A549 (cell line): Measurements from ENCODE around the gene RHOT2. TPM values are rescaled to one million over a fixed set of nuclear protein-coding genes. Genes with fewer than 3 reads are reported as not detected.

ENCODE experiments used
- ATAC-seq, 2 experiments: fragments of 200-7000 bp in 1 of 2; fragments of >200 bp in 1 of 2; cut with Nextera tagmentation in 1 of 2; cut with Tn5 transposase in 1 of 2; 3 replicates each; pipeline versions ENCODE4 v1.8.0 to v1.9.1; 2018 to 2020; ENCODE audit warnings: mild to moderate bottlenecking in 1 of 2, moderate library complexity in 1 of 2
- CTCF ChIA-PET: fragments of 300-600 bp; sonication (Branson Sonifier 250); formaldehyde crosslinking; extraction: SDS; loops from one replicate; lab custom pipeline; 2021; ENCODE audit warnings: antibody characterized with exemption, inconsistent platforms; lab: Yijun Ruan, JAX
- POLR2A ChIA-PET: fragments of 350-600 bp; formaldehyde crosslinking; extraction: SDS; loops from one replicate; lab custom pipeline; 2021; ENCODE audit warnings: antibody characterized with exemption, inconsistent platforms; lab: Yijun Ruan, JAX
- DNase-seq, 2 experiments: peaks; one replicate each; pipeline versions ENCODE4 v3.0.0 to v3.0.0-alpha.2; 2011 to 2016; ENCODE audit warnings: low read depth in 1 of 2, low spot score in 1 of 2
- FAIRE-seq: peaks from 2 replicates; lab custom pipeline; 2011; peaks lifted over from hg19 to GRCh38; lab: Jason Lieb, UNC
- H3K27ac ChIP-seq, 2 experiments: fragments of >200 bp; sonication (Bioruptor Twin); formaldehyde crosslinking; 3 replicates each; pipeline ENCODE4 v1.5.1; 2016 to 2017
- H3K4me1 ChIP-seq: fragments of >200 bp; sonication (Bioruptor Twin); formaldehyde crosslinking; 3 replicates; pipeline ENCODE4 v1.6.1; 2016
- H3K4me2 ChIP-seq: fragments of >200 bp; sonication (Bioruptor Twin); formaldehyde crosslinking; 3 replicates; pipeline ENCODE4 v1.6.1; 2016
- H3K4me3 ChIP-seq: fragments of >200 bp; sonication (Bioruptor Twin); formaldehyde crosslinking; 3 replicates; pipeline ENCODE4 v1.5.1; 2016
- H3K9me3 ChIP-seq: fragments of >200 bp; sonication (Bioruptor Twin); formaldehyde crosslinking; 3 replicates; pipeline ENCODE4 v1.6.1; 2016
- BHLHE40 ChIP-seq: IDR thresholded peaks from 2 replicates; pipeline ENCODE4 v1.6.1; 2012; ENCODE audit warnings: low read depth, low read length, inconsistent platforms
- ESRRA ChIP-seq: fragments of 150-350 bp; IDR thresholded peaks from 2 replicates; pipeline ENCODE4 v1.6.1; 2014; ENCODE audit warnings: mild to moderate bottlenecking, low read length, borderline replicate concordance
- FOSL2 ChIP-seq, 2 experiments: fragments of 450-650 bp in 1 of 2; fragments of >200 bp in 1 of 2; sonication (Bioruptor Twin) in 1 of 2; formaldehyde crosslinking; IDR thresholded peaks; 2 replicates each; pipeline versions ENCODE4 v1.5.0 to v1.6.1; 2016 to 2020; ENCODE audit warnings: mild to moderate bottlenecking in 1 of 2, moderate library complexity in 1 of 2
- HDAC2 ChIP-seq: fragments of 200-600 bp; sonication (generic); IDR thresholded peaks from 2 replicates; pipeline ENCODE4 v1.6.1; 2016
- HOXA7 ChIP-seq: fragments of 250-450 bp; sonication (Bioruptor Pico); IDR thresholded peaks from 2 replicates; pipeline ENCODE4 v1.5.0; 2020; ENCODE audit warnings: mild to moderate bottlenecking, moderate library complexity
- JUN ChIP-seq, 2 experiments: fragments of >200 bp; sonication (Bioruptor Twin); formaldehyde crosslinking; IDR thresholded peaks; 2 replicates in 1 of 2; 3 replicates in 1 of 2; pipeline ENCODE4 v1.6.1; 2016 to 2017
- JUNB ChIP-seq: fragments of >200 bp; sonication (Bioruptor Twin); formaldehyde crosslinking; IDR thresholded peaks from 2 replicates; pipeline ENCODE4 v1.6.1; 2016
- KDM1A ChIP-seq: fragments of 200-600 bp; sonication (generic); IDR thresholded peaks from 2 replicates; pipeline ENCODE4 v1.6.1; 2016; ENCODE audit warnings: low read depth, mild to moderate bottlenecking
- PHF8 ChIP-seq: fragments of 200-600 bp; sonication (generic); IDR thresholded peaks from 2 replicates; pipeline ENCODE4 v1.6.1; 2016; ENCODE audit warnings: low read depth, mild to moderate bottlenecking, antibody characterized with exemption, moderate library complexity, borderline replicate concordance
- RAD21 ChIP-seq, 2 experiments: fragments of >200 bp in 1 of 2; sonication (Bioruptor Twin) in 1 of 2; formaldehyde crosslinking in 1 of 2; IDR thresholded peaks in 1 of 2; conservative IDR thresholded peaks in 1 of 2; 2 replicates in 1 of 2; 3 replicates in 1 of 2; pipeline ENCODE4 v1.6.1; 2012 to 2018; ENCODE audit warnings: inconsistent platforms in 1 of 2
- RFX5 ChIP-seq: fragments of 450-650 bp; IDR thresholded peaks from 2 replicates; pipeline ENCODE4 v1.7.1; 2014; ENCODE audit warnings: antibody characterized with exemption, mild to moderate bottlenecking, moderate library complexity
- TFCP2L1 ChIP-seq: fragments of 250-450 bp; sonication (Bioruptor Pico); IDR thresholded peaks from 2 replicates; pipeline ENCODE4 v1.5.0; 2021; ENCODE audit warnings: mild to moderate bottlenecking
- USF2 ChIP-seq: fragments of 450-650 bp; IDR thresholded peaks from 2 replicates; pipeline ENCODE4 v1.6.1; 2014; ENCODE audit warnings: antibody characterized with exemption
- ZFP36 ChIP-seq: fragments of 450-650 bp; IDR thresholded peaks from 2 replicates; pipeline ENCODE4 v1.6.1; 2014; ENCODE audit warnings: borderline replicate concordance; ENCODE audit not compliant: partially characterized antibody
- ZNF302 ChIP-seq: fragments of 250-450 bp; sonication (Bioruptor Pico); IDR thresholded peaks from 2 replicates; pipeline ENCODE4 v1.9.0; 2021; ENCODE audit warnings: inconsistent platforms, mild to moderate bottlenecking, moderate library complexity
- ZSCAN20 ChIP-seq: fragments of 250-450 bp; sonication (Bioruptor Pico); IDR thresholded peaks from 2 replicates; pipeline ENCODE4 v1.8.0; 2022; ENCODE audit warnings: mild to moderate bottlenecking, moderate library complexity
- WGBS: methylation state at CpG from one replicate; pipeline ENCODE4 v1.1.6; 2017; ENCODE audit errors: missing lambda C conversion rate; 5-methylcytosine and 5-hydroxymethylcytosine counted together
- polyA plus RNA-seq, 4 experiments: library from polyadenylated mRNA; depleted of rRNA in 3 of 4; stranded (reverse); fragments of >200 nt; fragmentation: RNase III in 1 of 4; extraction: RNeasy Plus Mini Kit Qiagen cat#74134 plus additional on column Dnase treatment in 1 of 4; gene quantifications; 2 replicates in 3 of 4; 3 replicates in 1 of 4; pipeline ENCODE4 v1.2.3, GENCODE V29; 2011 to 2017
- TF ChIP-seq, protein P1 (sequence below): fragments of 250-450 bp; sonication (Bioruptor Pico); IDR thresholded peaks from 2 replicates; pipeline ENCODE4 v1.5.0; 2020; ENCODE audit warnings: low read depth, mild to moderate bottlenecking, moderate library complexity

Gene RHOT2
- polyA plus RNA-seq, 2 of the 4 experiments (the other 2 are of a cell fraction) = 38.0 to 83.1 TPM

GRCh38 chr16:636206-637080, 31.5 kb upstream of the RHOT2 start, which contains the start of gene METTL26 (continued):
- TF ChIP-seq RAD21 (conservative IDR thresholded peaks at IDR 0.05 in 1 of 2, IDR thresholded peaks at IDR 0.05 in 1 of 2) (peak in 1 of 2 experiments; percentile 26; a peak in 2 of 5 replicates), HOXA7 (CRISPR knock-in tag) (no peak), PHF8 (peak; percentile 29; the same call in 1 of the 2 replicates), FOSL2 (IDR thresholded peaks at IDR 0.05) (no peak), FOSL2 (CRISPR knock-in tag; IDR thresholded peaks at IDR 0.05) (no peak), ZNF302 (CRISPR knock-in tag) (no peak), JUN (IDR thresholded peaks at IDR 0.05) (peak; percentile 64 to 79; a peak in 3 of 5 replicates), ZSCAN20 (CRISPR knock-in tag) (no peak), BHLHE40 (peak; percentile 58; the same call in 1 of the 2 replicates), ESRRA (0 out of 2 replicates have a peak, but pooled peaks have one; percentile 39), JUNB (no peak), KDM1A (no peak), TFCP2L1 (CRISPR knock-in tag) (no peak), RFX5 (no peak), USF2 (no peak), HDAC2 (no peak)
- TF ChIP-seq, protein P1, sequence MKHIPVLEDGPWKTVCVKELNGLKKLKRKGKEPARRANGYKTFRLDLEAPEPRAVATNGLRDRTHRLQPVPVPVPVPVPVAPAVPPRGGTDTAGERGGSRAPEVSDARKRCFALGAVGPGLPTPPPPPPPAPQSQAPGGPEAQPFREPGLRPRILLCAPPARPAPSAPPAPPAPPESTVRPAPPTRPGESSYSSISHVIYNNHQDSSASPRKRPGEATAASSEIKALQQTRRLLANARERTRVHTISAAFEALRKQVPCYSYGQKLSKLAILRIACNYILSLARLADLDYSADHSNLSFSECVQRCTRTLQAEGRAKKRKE = peak; percentile 57; the same call in 1 of the 2 replicates

DNA sequence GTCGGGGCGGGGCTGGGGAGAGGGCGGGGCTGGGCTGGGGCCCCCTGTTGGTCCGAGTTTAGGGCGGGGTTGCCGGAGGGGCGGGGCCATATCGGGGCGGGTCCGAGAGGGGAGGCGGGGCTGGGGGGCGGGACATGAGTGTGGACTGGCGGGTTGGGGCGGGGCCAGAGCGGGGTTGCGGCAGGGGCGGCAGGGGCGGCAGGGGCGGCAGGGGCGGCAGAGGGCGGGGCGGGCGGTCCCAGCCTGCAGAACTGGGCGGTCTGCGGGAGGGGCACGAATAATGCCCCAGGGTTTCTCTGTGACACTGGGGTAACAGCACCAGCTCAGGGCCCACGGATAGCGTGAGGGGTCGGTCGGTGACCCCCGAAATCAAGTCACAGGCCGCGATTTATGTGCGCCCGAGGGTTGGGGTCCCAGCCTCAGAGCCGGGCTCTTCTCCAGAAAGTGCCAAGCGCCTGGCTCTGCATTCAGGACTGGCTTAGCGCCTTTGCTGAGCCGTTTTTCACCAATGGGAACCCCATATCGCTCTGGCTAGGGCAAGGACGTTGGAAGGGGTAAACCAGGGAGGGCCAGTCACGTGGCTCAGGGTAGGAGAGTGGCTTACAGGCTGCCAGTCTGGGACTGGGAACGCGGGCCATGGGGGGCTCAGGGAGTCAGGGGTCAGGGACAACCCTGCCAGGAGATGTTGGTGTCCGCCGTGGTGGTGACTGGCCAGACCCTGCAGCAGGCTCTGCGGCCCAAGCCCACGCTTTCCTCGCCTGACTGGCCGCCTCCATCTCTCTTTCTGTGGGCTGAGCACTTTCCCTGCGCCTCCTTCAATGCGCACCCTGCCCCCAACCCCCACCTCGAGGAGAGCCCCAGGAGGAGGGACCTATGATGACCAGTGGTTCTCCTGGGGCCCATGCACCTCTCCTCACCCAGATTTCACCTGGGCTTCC, 30.6 kb upstream of the RHOT2 start:
- DNase-seq = peak; percentile 90 to 91
- no peaks in the 10 kb centered on the region for H3K9me3 ChIP-seq

More for the DNA sequence above, 30.6 kb upstream of the RHOT2 start:
- H3K4me3 ChIP-seq = peak overlapping the region; percentile 78
- ChIA-PET CTCF (interaction anchor here (0.6 to 2.7 kb wide), 11 partner anchors 11 to 168 kb away, joined by 3 to 12 read pairs (median 6); partner anchors contain the start of gene RHOT2), POLR2A (interaction anchor here (1.3 to 1.6 kb wide), 2 partner anchors 47 to 50 kb away, joined by 4 read pairs; partner anchors contain the start of gene RAB40C)
- peaks cover 24% of the 10 kb centered on the region for H3K4me1 ChIP-seq
- H3K27ac ChIP-seq = peak overlapping the region; percentile 83 to 91
- TF ChIP-seq ZFP36 = no peak
- 0 out of 2 replicates have a peak, but pooled peaks have one; percentile 19 for TF ChIP-seq USF2
- WGBS = 43% methylated on average over 27 of the region's 53 CpGs
- H3K4me2 ChIP-seq = peak overlapping the region; percentile 78
- FAIRE-seq = no peak
- peak in 1 of 2 experiments; percentile 3; a peak in 3 of 6 replicates for ATAC-seq
